Posterior cingulate gyrus (tissue), 11 donors: Measurements from ENCODE around the gene MRPS15.

Experiments
- DNase-seq, 10 donors: peaks; one replicate each; pipeline versions ENCODE4 v3.0.0 to v3.0.0-alpha.2; 2020 to 2021; ENCODE audit warnings: mixed read lengths in 3 of 10
- intact Hi-C: fragments of 100-400 bp; cut with DNase I; formaldehyde crosslinking; loops from one replicate; pipeline ENCODE4 v1.15.1; 2023

Gene MRPS15

GRCh38 chr1:36436821-36437220 lies 27.4 kb downstream of the MRPS15 start:
- intact Hi-C loops, result no loop called here
- DNase-seq, result no peak

GRCh38 chr1:36433102-36433501 lies 31.1 kb downstream of the MRPS15 start:
- intact Hi-C loops, result no loop called here
- no peak for DNase-seq

- no peak for DNase-seq
- intact Hi-C loops, result no loop called here
These were observed 31.6 kb downstream of the MRPS15 start for GRCh38 chr1:36432616-36433015.

- intact Hi-C loops, result no loop called here
These were observed 38.4 kb downstream of the MRPS15 start for GRCh38 chr1:36425791-36426190.

GRCh38 chr1:36421649-36422048 lies 42.5 kb downstream of the MRPS15 start:
- intact Hi-C loops, result no loop called here
- DNase-seq, result no peak

More at GRCh38 chr1:36425791-36426190, 38.4 kb downstream of the MRPS15 start:
- peak in 6 of 10 donors; percentile 29 to 86 (median 62) for DNase-seq

- intact Hi-C loops, result loop anchor here (1.0 kb wide), 1 partner anchor 79 kb away; no protein-coding TSS in a partner anchor
- DNase-seq, result peak; percentile 72 to 98 (median 96)
These were observed 43.3 kb downstream of the MRPS15 start for GRCh38 chr1:36420836-36421317.

- peak in 1 of 10 donors; percentile 8 for DNase-seq
- intact Hi-C loops, result loop anchor here (1.0 kb wide), 1 partner anchor 78 kb away; no protein-coding TSS in a partner anchor
These were observed 43.8 kb downstream of the MRPS15 start for GRCh38 chr1:36420409-36420808.

GRCh38 chr1:36419569-36419968 lies 44.6 kb downstream of the MRPS15 start:
- intact Hi-C loops, result no loop called here
- no peak for DNase-seq

GRCh38 chr1:36419140-36419539 lies 45.0 kb downstream of the MRPS15 start:
- intact Hi-C loops, result no loop called here
- no peak for DNase-seq

GRCh38 chr1:36417931-36418330 lies 46.3 kb downstream of the MRPS15 start:
- peak in 1 of 10 donors; percentile 23 for DNase-seq
- intact Hi-C loops, result no loop called here

GRCh38 chr1:36415661-36416326 lies 48.4 kb downstream of the MRPS15 start:
- peak in 1 of 10 donors; percentile 25 for DNase-seq
- intact Hi-C loops, result no loop called here

- intact Hi-C loops, result no loop called here
- no peak for DNase-seq
These were observed 49.8 kb downstream of the MRPS15 start for GRCh38 chr1:36414384-36414783.

GRCh38 chr1:36411674-36412648 lies 52.2 kb downstream of the MRPS15 start:
- DNase-seq, result peak in 1 of 10 donors; percentile 18
- intact Hi-C loops, result no loop called here

GRCh38 chr1:36408479-36408878 lies 55.7 kb downstream of the MRPS15 start:
- intact Hi-C loops, result no loop called here
- peak in 1 of 10 donors; percentile 11 for DNase-seq

- intact Hi-C loops, result no loop called here
- DNase-seq, result no peak
These were observed 57.7 kb downstream of the MRPS15 start for GRCh38 chr1:36406440-36406839.
